ENCODE measurements around the gene ATP9B.

Gene ATP9B

GRCh38 chr18:79246309-79247108 lies 177.3 kb downstream of the ATP9B start (continued):
- TF ChIP-seq ZNF202 (tag by site-specific recombination; IDR thresholded peaks at IDR 0.05; ENCODE audit: borderline replicate concordance) (no peak), ZNF157 (tag by site-specific recombination; IDR thresholded peaks at IDR 0.05) (no peak), ZNF133 (tag by site-specific recombination; IDR thresholded peaks at IDR 0.05) (no peak), ZNF350 (tag by site-specific recombination; IDR thresholded peaks at IDR 0.05) (no peak), ZNF19 (tag by site-specific recombination; IDR thresholded peaks at IDR 0.05; ENCODE audit: low read depth) (no peak), ZBTB1 (tag by site-specific recombination; IDR thresholded peaks at IDR 0.05) (no peak), SCRT2 (tag by site-specific recombination; IDR thresholded peaks at IDR 0.05) (no peak), ZNF274 (IDR thresholded peaks at IDR 0.05; ENCODE audit: low read length) (no peak), ZNF274 (tag by site-specific recombination; IDR thresholded peaks at IDR 0.05; ENCODE audit: borderline replicate concordance) (no peak)

DNA sequence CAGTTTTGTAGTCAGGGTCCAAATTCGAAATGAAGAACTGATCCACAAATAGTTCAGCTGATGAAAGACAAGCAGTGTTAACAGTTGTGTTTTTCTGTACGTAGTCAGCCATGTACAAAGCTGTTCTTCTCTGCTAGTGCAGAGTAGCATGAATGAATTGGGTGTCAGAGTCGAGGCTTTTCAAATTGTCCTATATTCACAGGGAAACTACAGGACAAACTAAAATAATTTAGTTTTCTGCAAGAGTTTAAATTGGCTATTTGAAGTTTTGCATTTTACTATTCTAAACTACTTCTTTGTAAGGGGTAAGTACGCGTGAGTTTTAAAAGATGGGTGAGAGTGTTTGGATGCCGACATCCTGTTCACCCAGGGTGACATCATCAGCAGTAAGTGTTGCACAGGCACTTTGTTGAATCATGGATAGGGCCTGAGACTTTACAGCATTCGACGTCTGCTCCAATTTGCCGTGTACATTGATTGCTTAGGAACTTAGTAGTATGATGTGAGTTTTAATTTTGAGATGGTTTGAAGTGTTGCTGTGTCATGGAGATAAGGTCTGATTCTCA lies 179.4 kb downstream of the ATP9B start:
- no peaks in the 10 kb centered on the region for H3K4me1 ChIP-seq (ENCODE audit: control insufficient read depth, insufficient read depth, low read length)
- no peaks in the 10 kb centered on the region for H3K9me3 ChIP-seq (ENCODE audit: control insufficient read depth, insufficient read depth, low read depth, low read length)
- CTCF ChIA-PET: interaction anchor here (0.6 to 1.2 kb wide), 5 partner anchors 53 to 1391 kb away, joined by 3 to 6 read pairs (median 3); no protein-coding TSS in a partner anchor
- POLR2A ChIA-PET: no interaction called here
- peak; percentile 24; the same call in 1 of the 2 replicates for TF ChIP-seq ZNF335 (tag by site-specific recombination; conservative IDR thresholded peaks at IDR 0.05)
- TF ChIP-seq ATF2 (tag by site-specific recombination; IDR thresholded peaks at IDR 0.05; ENCODE audit: low read depth): peak; percentile 68
- no peak for TF ChIP-seq ZNF169 (tag by site-specific recombination; IDR thresholded peaks at IDR 0.05)
- H3K4me3 ChIP-seq (ENCODE audit: low read depth, low read length): no peak overlapping the region
- no peak overlapping the region for H3K27ac ChIP-seq (ENCODE audit: extremely low read depth, low read depth, low read length)
- no peaks in the 10 kb centered on the region for H3K36me3 ChIP-seq (ENCODE audit: control insufficient read depth in 2 of 2, insufficient read depth in 1 of 2, low read length in 2 of 2)

GRCh38 chr18:79250301-79250981 lies 181.2 kb downstream of the ATP9B start:
- Histone ChIP-seq H3K27ac (ENCODE audit: extremely low read depth, low read depth, low read length) (no peak overlapping the region), H3K4me1 (ENCODE audit: control insufficient read depth, insufficient read depth, low read length) (no peaks in the 10 kb centered on the region), H3K4me3 (ENCODE audit: low read depth, low read length) (no peak overlapping the region), H3K36me3 (ENCODE audit: control insufficient read depth in 2 of 2, insufficient read depth in 1 of 2, low read length in 2 of 2) (no peaks in the 10 kb centered on the region), H3K9me3 (ENCODE audit: control insufficient read depth, insufficient read depth, low read depth, low read length) (no peaks in the 10 kb centered on the region)
- TF ChIP-seq YY2 (tag by site-specific recombination; IDR thresholded peaks at IDR 0.05) (no peak), ZNF791 (tag by site-specific recombination; IDR thresholded peaks at IDR 0.05) (no peak), ZNF324 (tag by site-specific recombination; IDR thresholded peaks at IDR 0.05) (no peak), SCRT2 (tag by site-specific recombination; IDR thresholded peaks at IDR 0.05) (no peak), ZNF221 (tag by site-specific recombination; IDR thresholded peaks at IDR 0.05; ENCODE audit: borderline replicate concordance) (no peak), ZNF335 (tag by site-specific recombination; conservative IDR thresholded peaks at IDR 0.05) (no peak), ZNF121 (tag by site-specific recombination; IDR thresholded peaks at IDR 0.05) (no peak), RBAK (tag by site-specific recombination; IDR thresholded peaks at IDR 0.05) (no peak)
- TF ChIP-seq, protein P1, sequence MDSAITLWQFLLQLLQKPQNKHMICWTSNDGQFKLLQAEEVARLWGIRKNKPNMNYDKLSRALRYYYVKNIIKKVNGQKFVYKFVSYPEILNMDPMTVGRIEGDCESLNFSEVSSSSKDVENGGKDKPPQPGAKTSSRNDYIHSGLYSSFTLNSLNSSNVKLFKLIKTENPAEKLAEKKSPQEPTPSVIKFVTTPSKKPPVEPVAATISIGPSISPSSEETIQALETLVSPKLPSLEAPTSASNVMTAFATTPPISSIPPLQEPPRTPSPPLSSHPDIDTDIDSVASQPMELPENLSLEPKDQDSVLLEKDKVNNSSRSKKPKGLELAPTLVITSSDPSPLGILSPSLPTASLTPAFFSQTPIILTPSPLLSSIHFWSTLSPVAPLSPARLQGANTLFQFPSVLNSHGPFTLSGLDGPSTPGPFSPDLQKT (IDR thresholded peaks at IDR 0.05; ENCODE audit: borderline replicate concordance, low read depth, low read length): no peak
- POLR2A ChIA-PET: no interaction called here
- CTCF ChIA-PET: no interaction called here

Measured in HEK293 (cell line).